ENCODE data around the gene ALDH9A1.
A peak's percentile ranks its signal among the peaks of the same experiment; 100 is the strongest.
"Not testable (repeated sequence)": the region's sequence is repeated elsewhere in the genome, so short reads cannot be mapped to it uniquely, and the experiment has no call there.

The ALDH9A1 gene

GRCh38 chr1:165697881-165698760, at the start of gene ALDH9A1:
TSS of gene ALDH9A1 (minus strand) at chr1:165698562. CDS start at chr1:165698558, 4 bp downstream.
- DNase-seq, result peak; percentile 68

GRCh38 chr1:165747632-165748447, 49.5 kb upstream of the ALDH9A1 start:
- DNase-seq, result no peak

- not testable (repeated sequence) for DNase-seq
These were observed 46.6 kb upstream of the ALDH9A1 start for GRCh38 chr1:165744913-165745312.

- no peak for DNase-seq
These were observed 43.8 kb upstream of the ALDH9A1 start for GRCh38 chr1:165742194-165742593.

GRCh38 chr1:165738794-165739193, 40.4 kb upstream of the ALDH9A1 start:
- DNase-seq, result no peak

GRCh38 chr1:165737196-165737595, 38.8 kb upstream of the ALDH9A1 start:
- DNase-seq, result no peak

- DNase-seq, result no peak
These were observed 36.5 kb upstream of the ALDH9A1 start for GRCh38 chr1:165734906-165735305.

- no peak for DNase-seq
These were observed 28.5 kb upstream of the ALDH9A1 start for GRCh38 chr1:165726841-165727240.

GRCh38 chr1:165726169-165726568, 27.8 kb upstream of the ALDH9A1 start:
- no peak for DNase-seq

GRCh38 chr1:165717918-165718515, 19.7 kb upstream of the ALDH9A1 start:
- DNase-seq, result no peak

- not testable (repeated sequence) for DNase-seq
These were observed 18.1 kb upstream of the ALDH9A1 start for GRCh38 chr1:165716265-165717051.

- no peak for DNase-seq
These were observed 14.4 kb upstream of the ALDH9A1 start for GRCh38 chr1:165712764-165713163.

GRCh38 chr1:165707984-165708706, 9.8 kb upstream of the ALDH9A1 start:
- DNase-seq, result no peak

GRCh38 chr1:165703648-165704047, 5.3 kb upstream of the ALDH9A1 start:
- no peak for DNase-seq

GRCh38 chr1:165701922-165702321, 3.6 kb upstream of the ALDH9A1 start:
- DNase-seq, result not testable (repeated sequence)

GRCh38 chr1:165699577-165699976, 1.2 kb upstream of the ALDH9A1 start:
- DNase-seq, result no peak

GRCh38 chr1:165698761-165699052, 345 bp upstream of the ALDH9A1 start:
- DNase-seq, result no peak

- DNase-seq, result no peak
These were observed 876 bp downstream of the ALDH9A1 start for GRCh38 chr1:165697491-165697880.

- no peak for DNase-seq
These were observed 1.7 kb downstream of the ALDH9A1 start for GRCh38 chr1:165696625-165697100.

- no peak for DNase-seq
These were observed 3.3 kb downstream of the ALDH9A1 start for GRCh38 chr1:165695031-165695430.

GRCh38 chr1:165688046-165688445, 10.3 kb downstream of the ALDH9A1 start:
- DNase-seq, result no peak

- no peak for DNase-seq
These were observed 11.4 kb downstream of the ALDH9A1 start for GRCh38 chr1:165686971-165687433.
